HFFc6 (cell line): ENCODE data around the gene PCBD1. TPM values are rescaled to one million over a fixed set of nuclear protein-coding genes. Genes with fewer than 3 reads are reported as not detected.
A peak's percentile ranks its signal among the peaks of the same experiment; 100 is the strongest.

ENCODE experiments used
- DNase-seq: peaks from one replicate; pipeline ENCODE4 v3.0.0-alpha.2; 2018
- H3K27ac Mint-ChIP-seq: 2 replicates; pipeline ENCODE4 v1.8.0; 2020; ENCODE audit warnings: mild to moderate bottlenecking, mixed read lengths
- H3K27me3 Mint-ChIP-seq: 2 replicates; pipeline ENCODE4 v1.8.0; 2021; ENCODE audit warnings: mild to moderate bottlenecking, moderate library complexity, mixed read lengths; ENCODE audit not compliant: insufficient read depth
- H3K36me3 Mint-ChIP-seq: 2 replicates; pipeline ENCODE4 v1.8.0; 2021; ENCODE audit warnings: low read depth, mixed read lengths
- H3K4me1 Mint-ChIP-seq: 2 replicates; pipeline ENCODE4 v1.8.0; 2020; ENCODE audit warnings: low read depth, mixed read lengths
- H3K4me3 Mint-ChIP-seq: 2 replicates; pipeline ENCODE4 v1.8.0; 2020; ENCODE audit warnings: mild to moderate bottlenecking, moderate library complexity, mixed read lengths
- H3K9me3 Mint-ChIP-seq: 2 replicates; pipeline ENCODE4 v1.8.0; 2020; ENCODE audit warnings: mild to moderate bottlenecking, mixed read lengths
- CTCF ChIP-seq: fragments of 200-600 bp; sonication (generic); IDR thresholded peaks from 2 replicates; pipeline ENCODE4 v1.5.0; 2021; ENCODE audit warnings: antibody characterized with exemption, mild to moderate bottlenecking
- total RNA-seq, 6 experiments: library from RNA; stranded (reverse); fragmentation: NEBNext Ultra II Directional; extraction: Animal tissue kit (Norgen Biotek cat#: 25700); gene quantifications; 2 replicates in 1 of 6; 3 replicates in 5 of 6; pipeline ENCODE4 v1.2.3, GENCODE V29; 2021

Gene PCBD1
- total RNA-seq, 6 experiments from 2014 or later, result 36.4 to 55.7 (median 37.7) TPM

DNA sequence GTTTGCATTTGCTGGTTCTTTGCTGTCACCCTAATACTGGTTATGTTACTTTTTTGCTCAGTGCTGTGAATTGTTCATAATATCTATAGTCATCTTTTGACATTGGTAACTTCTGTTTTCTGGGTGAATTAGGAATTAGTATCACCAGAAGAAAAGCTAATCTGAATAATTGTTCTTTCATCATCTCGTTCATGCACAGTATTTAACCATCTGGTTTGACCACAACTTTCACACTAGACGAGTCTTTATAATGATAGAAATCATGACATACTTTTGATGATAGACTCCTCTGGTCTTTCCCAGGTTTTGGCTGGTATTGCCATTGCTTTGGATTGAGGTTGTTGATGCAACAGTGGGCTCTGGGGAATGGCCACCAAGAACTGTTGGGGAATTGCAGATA, 47.5 kb downstream of the PCBD1 start:
- Mint-ChIP-seq H3K36me3 (peaks cover 57% of the 10 kb centered on the region), H3K27ac (no peak overlapping the region), H3K4me1 (peaks cover 52% of the 10 kb centered on the region), H3K9me3 (peaks cover 12% of the 10 kb centered on the region), H3K4me3 (no peak overlapping the region), H3K27me3 (no peaks in the 10 kb centered on the region)
- no peak for DNase-seq
- no peak for TF ChIP-seq CTCF

DNA sequence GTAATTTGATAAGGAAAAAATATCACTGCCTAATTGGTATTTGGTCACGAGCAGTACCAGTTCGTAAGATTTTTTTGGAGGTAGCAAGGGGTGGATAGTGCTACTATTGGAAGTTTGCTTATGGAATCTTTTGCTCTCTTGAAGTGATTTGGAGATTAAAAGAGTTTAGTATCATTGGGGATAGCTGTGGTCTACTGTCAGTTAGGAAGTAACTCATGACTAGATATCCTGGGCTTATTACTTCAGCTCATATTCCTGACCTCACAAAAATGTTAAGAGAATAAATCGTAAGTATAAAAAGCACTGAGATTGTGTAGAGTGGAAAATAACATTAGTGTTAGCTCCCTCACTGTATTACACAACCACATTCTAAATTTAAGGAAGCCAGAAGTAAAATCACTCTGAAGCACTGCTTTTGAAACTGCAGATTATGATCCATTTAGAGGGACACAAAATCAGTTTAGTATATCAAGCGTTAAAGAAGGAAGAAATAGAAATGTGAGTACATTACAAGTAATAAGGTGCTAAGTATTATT, 50.0 kb downstream of the PCBD1 start:
- TF ChIP-seq CTCF, result no peak
- Mint-ChIP-seq H3K27me3 (no peaks in the 10 kb centered on the region), H3K4me3 (no peak overlapping the region; the same call in 1 of the 2 replicates), H3K9me3 (peaks cover 12% of the 10 kb centered on the region), H3K36me3 (peaks cover 58% of the 10 kb centered on the region), H3K4me1 (peaks cover 51% of the 10 kb centered on the region), H3K27ac (peak overlapping the region; percentile 64)
- DNase-seq, result no peak

- Mint-ChIP-seq H3K27me3 (no peaks in the 10 kb centered on the region), H3K9me3 (peaks cover 12% of the 10 kb centered on the region), H3K27ac (no peak overlapping the region), H3K4me3 (no peak overlapping the region), H3K36me3 (peaks cover 53% of the 10 kb centered on the region), H3K4me1 (peaks cover 54% of the 10 kb centered on the region)
- TF ChIP-seq CTCF, result no peak
- DNase-seq, result no peak
Measured at GRCh38 chr10:70837660-70838059, 50.7 kb downstream of the PCBD1 start.

- no peak for TF ChIP-seq CTCF
- peaks cover 67% of the 10 kb centered on the region for H3K4me1 Mint-ChIP-seq
- no peak for DNase-seq
- no peaks in the 10 kb centered on the region for H3K27me3 Mint-ChIP-seq
- peaks cover 41% of the 10 kb centered on the region for H3K36me3 Mint-ChIP-seq
- H3K4me3 Mint-ChIP-seq, result peak overlapping the region; percentile 55
- H3K9me3 Mint-ChIP-seq, result peaks cover 12% of the 10 kb centered on the region
- peak overlapping the region; percentile 82 for H3K27ac Mint-ChIP-seq
Measured at GRCh38 chr10:70836319-70836718, 52.0 kb downstream of the PCBD1 start.

- peak overlapping the region; percentile 67 for H3K4me3 Mint-ChIP-seq
- H3K9me3 Mint-ChIP-seq, result peaks cover 12% of the 10 kb centered on the region
- peaks cover 84% of the 10 kb centered on the region for H3K4me1 Mint-ChIP-seq
- no peak for TF ChIP-seq CTCF
- H3K27me3 Mint-ChIP-seq, result no peaks in the 10 kb centered on the region
- H3K36me3 Mint-ChIP-seq, result peaks cover 38% of the 10 kb centered on the region
- DNase-seq, result no peak
- H3K27ac Mint-ChIP-seq, result peak overlapping the region; percentile 91
Measured at GRCh38 chr10:70834441-70835151, 53.8 kb downstream of the PCBD1 start.
